Mucosa of descending colon (tissue), 3 donors: Measurements from ENCODE around the gene PTPRJ. TPM values are rescaled to one million over a fixed set of nuclear protein-coding genes. Genes with fewer than 3 reads are reported as not detected.

ENCODE experiments used
- ATAC-seq: fragments of 200-7000 bp; cut with Tn5 transposase; one replicate; pipeline ENCODE4 v1.9.1; 2020; ENCODE audit warnings: mild to moderate bottlenecking, moderate library complexity
- DNase-seq, 3 donors: peaks; one replicate each; pipeline ENCODE4 v3.0.0-alpha.2; 2020
- H3K36me3 ChIP-seq: fragments of 200-600 bp; one replicate; pipeline ENCODE4 v1.8.0; 2021; ENCODE audit warnings: low read depth, mild to moderate bottlenecking
- H3K4me1 ChIP-seq: fragments of 200-600 bp; one replicate; pipeline ENCODE4 v1.8.0; 2021; ENCODE audit warnings: low read depth, mild to moderate bottlenecking
- H3K4me3 ChIP-seq: fragments of 200-600 bp; one replicate; pipeline ENCODE4 v1.8.0; 2021; ENCODE audit warnings: mild to moderate bottlenecking
- H3K9me3 ChIP-seq: fragments of 200-600 bp; one replicate; pipeline ENCODE4 v1.8.0; 2021; ENCODE audit warnings: mild to moderate bottlenecking
- CTCF ChIP-seq: fragments of 200-600 bp; IDR thresholded peaks from one replicate; pipeline ENCODE4 v1.8.0; 2022; ENCODE audit warnings: antibody characterized with exemption, mild to moderate bottlenecking
- intact Hi-C, 2 donors: fragments of 100-400 bp; cut with DNase I in 1 of 2; cut with micrococcal nuclease in 1 of 2; formaldehyde crosslinking; loops; one replicate each; pipeline versions ENCODE4 v1.11.0 to v1.11.1; 2022; cut with DNase I, micrococcal nuclease
- total RNA-seq, 3 donors: library from RNA; stranded (reverse); fragmentation: NEBNext Ultra II Directional in 2 of 3; extraction: Animal tissue kit (Norgen Biotek cat#: 25700) in 2 of 3; gene quantifications; one replicate each; pipeline versions ENCODE4 v1.2.1 to v1.2.4, GENCODE V29; 2021 to 2023
- donor health status: DM: no; HTN: no; CAD: no; lungs with moderate emphysema.
- donor health status: DM: no; HTN: no; CAD: no.
- donor health status: DM: no; HTN: yes; CAD: no.

Gene PTPRJ
- total RNA-seq, 3 donors from 2014 or later, result 27.8 to 54.6 (median 44.0) TPM

GRCh38 chr11:48063424-48063978 is 83.1 kb downstream of the PTPRJ start:
- Histone ChIP-seq H3K36me3 (no peaks in the 10 kb centered on the region), H3K4me3 (no peak overlapping the region), H3K4me1 (peaks cover 5% of the 10 kb centered on the region), H3K9me3 (no peaks in the 10 kb centered on the region)
- intact Hi-C loops, result no loop called here
- peak in 1 of 3 donors; percentile 22 for DNase-seq
- no peak for TF ChIP-seq CTCF
- ATAC-seq, result peak; percentile 48

- no peaks in the 10 kb centered on the region for H3K36me3 ChIP-seq
- no peaks in the 10 kb centered on the region for H3K9me3 ChIP-seq
- H3K4me1 ChIP-seq, result peaks cover 5% of the 10 kb centered on the region
- H3K4me3 ChIP-seq, result no peak overlapping the region
- ATAC-seq, result no peak
- intact Hi-C loops, result no loop called here
- no peak for TF ChIP-seq CTCF
- no peak for DNase-seq
Observed at GRCh38 chr11:48064306-48064705, 83.9 kb downstream of the PTPRJ start.

GRCh38 chr11:48066881-48067800 is 86.8 kb downstream of the PTPRJ start:
- Histone ChIP-seq H3K9me3 (no peaks in the 10 kb centered on the region), H3K4me1 (peaks cover 5% of the 10 kb centered on the region), H3K36me3 (no peaks in the 10 kb centered on the region), H3K4me3 (no peak overlapping the region)
- no peak for TF ChIP-seq CTCF
- ATAC-seq (peak; percentile 53), DNase-seq (no peak)
- intact Hi-C loops, result no loop called here

- H3K36me3 ChIP-seq, result no peaks in the 10 kb centered on the region
- ATAC-seq, result no peak
- H3K9me3 ChIP-seq, result no peaks in the 10 kb centered on the region
- intact Hi-C loops, result no loop called here
- TF ChIP-seq CTCF, result no peak
- no peaks in the 10 kb centered on the region for H3K4me1 ChIP-seq
- DNase-seq, result no peak
- no peak overlapping the region for H3K4me3 ChIP-seq
Observed at GRCh38 chr11:48073031-48073861, 92.9 kb downstream of the PTPRJ start.

- no peaks in the 10 kb centered on the region for H3K36me3 ChIP-seq
- intact Hi-C loops, result no loop called here
- ATAC-seq (no peak), DNase-seq (no peak)
- H3K9me3 ChIP-seq, result no peaks in the 10 kb centered on the region
- H3K4me1 ChIP-seq, result no peaks in the 10 kb centered on the region
- TF ChIP-seq CTCF, result no peak
- no peak overlapping the region for H3K4me3 ChIP-seq
Observed at GRCh38 chr11:48074425-48075181, 94.2 kb downstream of the PTPRJ start.
